ENCODE results near the gene ZSCAN22. TPM values are rescaled to one million over a fixed set of nuclear protein-coding genes. Genes with fewer than 3 reads are reported as not detected.
"Not testable (repeated sequence)": the region's sequence is repeated elsewhere in the genome, so short reads cannot be mapped to it uniquely, and the experiment has no call there.

Gene ZSCAN22
- total and polyA plus RNA-seq, 11 donors: 0.65 to 3.1 (median 1.9) TPM

DNA sequence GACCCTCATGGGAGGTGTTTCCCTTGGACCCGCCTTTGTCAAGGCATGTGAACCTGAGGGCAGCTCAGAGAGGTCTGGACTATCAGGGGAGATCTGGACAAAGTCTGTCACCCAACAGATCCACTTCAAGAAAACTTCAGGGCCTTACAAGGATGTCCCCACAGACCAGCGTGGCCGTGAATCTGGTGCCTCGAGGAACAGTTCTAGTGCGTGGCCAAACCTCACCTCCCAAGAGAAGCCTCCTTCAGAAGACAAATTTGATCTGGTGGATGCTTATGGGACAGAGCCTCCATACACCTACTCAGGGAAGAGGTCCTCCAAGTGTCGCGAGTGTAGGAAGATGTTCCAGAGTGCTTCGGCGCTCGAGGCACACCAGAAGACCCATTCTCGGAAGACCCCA, 11.5 kb downstream of the ZSCAN22 start:
- H3K27ac ChIP-seq: no peak overlapping the region
- H3K36me3 ChIP-seq: peaks cover 0 to 51% (median 36%) of the 10 kb centered on the region in 9 donors
- 97 to 98% (median 98%) methylated on average over 10 to 11 of the region's 11 CpGs for WGBS, 4 donors
- intact Hi-C loops (cut with DNase I): no loop called here
- ATAC-seq (no peak), DNase-seq (no peak)
- no peak overlapping the region for H3K4me3 ChIP-seq
- no peaks in the 10 kb centered on the region for H3K4me1 ChIP-seq
- TF ChIP-seq POLR2A (IDR thresholded peaks at IDR 0.05): no peak
- TF ChIP-seq, protein P1, sequence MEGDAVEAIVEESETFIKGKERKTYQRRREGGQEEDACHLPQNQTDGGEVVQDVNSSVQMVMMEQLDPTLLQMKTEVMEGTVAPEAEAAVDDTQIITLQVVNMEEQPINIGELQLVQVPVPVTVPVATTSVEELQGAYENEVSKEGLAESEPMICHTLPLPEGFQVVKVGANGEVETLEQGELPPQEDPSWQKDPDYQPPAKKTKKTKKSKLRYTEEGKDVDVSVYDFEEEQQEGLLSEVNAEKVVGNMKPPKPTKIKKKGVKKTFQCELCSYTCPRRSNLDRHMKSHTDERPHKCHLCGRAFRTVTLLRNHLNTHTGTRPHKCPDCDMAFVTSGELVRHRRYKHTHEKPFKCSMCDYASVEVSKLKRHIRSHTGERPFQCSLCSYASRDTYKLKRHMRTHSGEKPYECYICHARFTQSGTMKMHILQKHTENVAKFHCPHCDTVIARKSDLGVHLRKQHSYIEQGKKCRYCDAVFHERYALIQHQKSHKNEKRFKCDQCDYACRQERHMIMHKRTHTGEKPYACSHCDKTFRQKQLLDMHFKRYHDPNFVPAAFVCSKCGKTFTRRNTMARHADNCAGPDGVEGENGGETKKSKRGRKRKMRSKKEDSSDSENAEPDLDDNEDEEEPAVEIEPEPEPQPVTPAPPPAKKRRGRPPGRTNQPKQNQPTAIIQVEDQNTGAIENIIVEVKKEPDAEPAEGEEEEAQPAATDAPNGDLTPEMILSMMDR (IDR thresholded peaks at IDR 0.05): no peak
- H3K9me3 ChIP-seq: no peaks in the 10 kb centered on the region
- no peaks in the 10 kb centered on the region for H3K27me3 ChIP-seq

DNA sequence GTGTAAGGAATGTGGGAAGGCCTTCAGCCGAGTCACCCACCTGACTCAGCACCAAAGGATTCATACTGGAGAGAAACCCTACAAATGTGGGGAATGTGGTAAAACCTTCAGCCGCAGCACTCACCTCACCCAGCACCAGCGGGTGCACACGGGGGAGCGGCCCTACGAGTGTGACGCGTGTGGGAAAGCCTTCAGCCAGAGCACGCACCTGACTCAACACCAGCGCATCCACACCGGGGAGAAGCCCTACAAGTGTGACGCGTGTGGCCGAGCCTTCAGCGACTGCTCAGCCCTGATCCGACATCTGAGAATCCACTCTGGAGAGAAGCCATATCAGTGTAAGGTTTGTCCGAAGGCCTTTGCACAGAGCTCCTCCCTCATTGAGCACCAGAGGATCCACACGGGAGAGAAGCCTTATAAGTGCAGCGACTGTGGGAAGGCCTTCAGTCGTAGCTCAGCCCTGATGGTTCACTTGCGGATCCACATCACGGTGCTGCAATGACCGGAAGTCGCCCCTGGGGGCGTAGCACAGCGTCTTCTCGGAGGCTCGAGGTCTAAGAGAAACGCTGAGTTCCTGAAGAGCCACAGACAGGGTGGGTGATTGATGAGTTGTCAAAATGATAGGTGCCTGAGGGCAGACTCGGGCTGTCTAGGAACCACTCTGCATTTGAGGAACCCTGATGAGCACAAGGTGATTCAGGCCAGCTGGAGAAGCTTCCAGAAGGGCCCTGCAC, 12.2 kb downstream of the ZSCAN22 start:
- peaks cover 0 to 51% (median 36%) of the 10 kb centered on the region in 9 donors for H3K36me3 ChIP-seq
- TF ChIP-seq POLR2A (IDR thresholded peaks at IDR 0.05): no peak
- TF ChIP-seq, protein P1 (IDR thresholded peaks at IDR 0.05): peak in 1 of 12 donors; percentile 5
- DNase-seq: no peak
- no peak overlapping the region for H3K4me3 ChIP-seq
- ATAC-seq: no peak
- WGBS, 4 donors: 78 to 83% (median 80%) methylated on average over 28 to 30 of the region's 30 CpGs
- H3K9me3 ChIP-seq: no peaks in the 10 kb centered on the region
- intact Hi-C loops (cut with DNase I): no loop called here
- H3K27ac ChIP-seq: no peak overlapping the region
- H3K4me1 ChIP-seq: no peaks in the 10 kb centered on the region
- no peaks in the 10 kb centered on the region for H3K27me3 ChIP-seq

DNA sequence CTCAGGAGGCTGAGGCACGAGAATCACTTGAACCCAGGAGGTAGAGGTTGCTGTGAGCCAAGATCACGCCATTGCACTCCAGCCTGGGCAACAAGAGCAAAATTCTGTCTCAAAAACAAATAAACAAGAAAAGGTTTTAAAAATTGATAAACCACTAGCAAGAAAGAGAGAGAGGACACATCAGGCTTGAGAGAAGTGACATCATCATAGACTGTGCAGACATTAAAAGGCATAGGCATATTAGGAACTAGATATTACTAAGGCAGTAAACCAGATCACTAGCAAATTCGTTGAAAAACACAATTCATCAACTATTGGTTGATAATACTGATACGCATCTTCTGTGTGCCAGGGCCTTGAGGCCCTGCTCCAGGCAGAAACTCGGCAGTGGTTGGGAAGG, 18.8 kb downstream of the ZSCAN22 start:
- DNase-seq (no peak), ATAC-seq (no peak)
- Histone ChIP-seq H3K27me3 (peaks cover 8 to 47% (median 31%) of the 10 kb centered on the region in 9 donors), H3K4me3 (no peak overlapping the region), H3K36me3 (peaks cover 0 to 8% (median 0%) of the 10 kb centered on the region in 9 donors), H3K4me1 (peaks cover 0 to 19% (median 7%) of the 10 kb centered on the region in 12 donors), H3K9me3 (no peaks in the 10 kb centered on the region), H3K27ac (no peak overlapping the region)
- TF ChIP-seq, protein P1 (IDR thresholded peaks at IDR 0.05): no peak
- no peak for TF ChIP-seq POLR2A (IDR thresholded peaks at IDR 0.05)
- intact Hi-C loops (cut with DNase I): no loop called here
- 73 to 79% (median 78%) methylated on average over 5 of the region's 5 CpGs for WGBS, 4 donors

DNA sequence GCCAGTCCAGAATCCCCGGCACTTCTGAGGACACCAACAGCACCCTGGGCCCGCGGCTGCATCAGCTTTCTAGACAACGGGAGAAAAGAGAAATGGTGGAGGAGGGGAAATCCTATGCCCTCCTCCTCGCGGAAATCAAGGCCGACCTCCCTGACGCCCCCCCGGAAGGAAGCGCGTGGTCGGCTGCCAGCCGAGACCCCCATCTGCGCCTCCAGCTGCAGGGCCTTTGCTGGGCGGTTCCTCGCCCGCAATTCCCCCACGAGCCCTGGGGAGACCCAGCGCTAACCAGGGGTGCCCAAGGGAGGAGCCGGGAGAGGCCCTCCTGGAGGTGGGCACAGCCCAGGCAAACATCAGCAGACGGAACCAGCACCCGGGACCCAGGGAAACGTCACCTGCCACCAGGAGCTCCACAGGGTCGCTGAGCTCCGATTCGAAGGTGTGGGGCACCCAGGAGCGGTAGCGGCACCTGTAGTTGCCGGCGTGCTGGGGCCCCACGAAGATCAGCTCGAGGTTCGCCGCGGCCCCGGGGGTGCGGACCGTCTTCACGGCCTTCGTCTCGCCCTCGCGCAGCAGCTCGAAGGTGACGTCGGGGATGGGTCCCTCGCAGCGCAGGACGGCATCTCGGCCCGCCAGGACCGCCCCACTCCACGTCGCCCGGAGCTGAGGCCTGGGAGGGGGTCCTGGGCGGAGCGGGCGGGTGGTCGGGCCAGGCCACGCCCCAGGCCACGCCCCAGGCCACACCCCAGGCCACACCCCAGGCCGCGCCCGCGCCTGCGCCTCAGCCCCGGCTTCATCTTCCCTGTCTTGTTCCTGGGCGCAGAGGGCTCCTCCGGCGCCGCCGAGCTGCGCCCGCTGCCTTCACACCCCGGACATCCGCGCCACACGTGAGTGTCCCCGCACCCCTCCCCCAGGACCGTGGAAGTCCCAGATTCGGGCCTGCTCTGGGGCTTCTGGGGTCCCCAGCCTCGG, 20.5 kb downstream of the ZSCAN22 start:
- no peaks in the 10 kb centered on the region for H3K36me3 ChIP-seq
- no peaks in the 10 kb centered on the region for H3K9me3 ChIP-seq
- H3K4me3 ChIP-seq: peak overlapping the region; percentile 36 to 81 (median 54)
- peak; percentile 52 to 92 (median 92) for ATAC-seq
- H3K27me3 ChIP-seq: peaks cover 14 to 64% (median 40%) of the 10 kb centered on the region in 9 donors
- peak in 1 of 2 donors; percentile 36 for TF ChIP-seq POLR2A (IDR thresholded peaks at IDR 0.05)
- TF ChIP-seq, protein P1 (IDR thresholded peaks at IDR 0.05): no peak
- peak overlapping the region; percentile 7 to 79 (median 58) for H3K27ac ChIP-seq
- peaks cover 0 to 21% (median 11%) of the 10 kb centered on the region in 12 donors for H3K4me1 ChIP-seq
- DNase-seq: peak; percentile 44 to 90 (median 60)
- intact Hi-C loops (cut with DNase I): no loop called here
- 1 to 12% (median 3%) methylated on average over 24 to 82 of the region's 82 CpGs for WGBS, 4 donors

DNA sequence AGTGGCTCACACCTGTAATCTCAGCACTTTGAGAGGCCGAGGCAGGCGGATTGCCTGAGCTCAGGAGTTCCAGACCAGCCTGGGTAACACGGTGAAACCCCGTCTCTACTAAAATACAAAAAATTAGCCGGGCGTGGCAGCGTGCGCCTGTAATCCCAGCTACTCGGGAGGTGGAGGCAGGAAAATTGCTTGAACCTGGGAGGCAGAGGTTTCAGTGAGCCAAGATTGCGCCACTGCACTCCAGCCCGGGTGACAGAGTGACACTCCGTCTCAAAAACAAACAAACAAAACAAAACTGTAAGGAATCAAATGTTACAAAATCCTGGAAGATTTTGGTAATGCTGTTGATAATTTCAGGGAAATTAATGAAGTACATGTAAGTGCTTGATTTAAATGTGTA, 21.3 kb downstream of the ZSCAN22 start:
- Histone ChIP-seq H3K4me3 (peak overlapping the region; percentile 24 to 81 (median 54)), H3K27ac (peak overlapping the region in 3 of 12 donors; percentile 65 to 76 (median 71)), H3K27me3 (peaks cover 14 to 72% (median 40%) of the 10 kb centered on the region in 9 donors), H3K4me1 (peaks cover 0 to 21% (median 11%) of the 10 kb centered on the region in 12 donors)
- H3K9me3 ChIP-seq; ATAC-seq; H3K36me3 ChIP-seq; intact Hi-C loops (cut with DNase I); DNase-seq: not testable (repeated sequence)
- WGBS, 4 donors: 25 to 35% (median 31%) methylated on average over 12 of the region's 12 CpGs

Data from heart left ventricle (tissue), 16 donors.